Stimulated activated effector memory CD8-positive, alpha-beta T cell treated with anti-CD3 and anti-CD28 coated beads, Interleukin-12 subunit alpha, Interleukin-12 subunit beta, amount 100 ng/mL, for 72 hours (primary cell): ENCODE results near the gene ALX4.

Source experiments
- ATAC-seq: fragments of 150-1000 bp; cut with Tn5 transposase; 2 replicates; pipeline ENCODE4 v1.10.0; 2021
- DNase-seq, 2 donors: peaks; one replicate each; pipeline ENCODE4 v3.0.0; 2021 to 2022; ENCODE audit warnings: low spot score in 2 of 2
- H3K27ac Mint-ChIP-seq: one replicate; pipeline ENCODE4 v1.8.0; 2022; ENCODE audit warnings: mild to moderate bottlenecking, mixed read lengths
- H3K36me3 Mint-ChIP-seq: one replicate; pipeline ENCODE4 v1.8.0; 2022; ENCODE audit warnings: mild to moderate bottlenecking, mixed read lengths
- H3K4me1 Mint-ChIP-seq: one replicate; pipeline ENCODE4 v1.8.0; 2022; ENCODE audit warnings: mixed read lengths
- H3K4me3 Mint-ChIP-seq: one replicate; pipeline ENCODE4 v1.8.0; 2022; ENCODE audit warnings: mild to moderate bottlenecking, mixed read lengths
- H3K9me3 Mint-ChIP-seq: one replicate; pipeline ENCODE4 v1.8.0; 2022; ENCODE audit warnings: mixed read lengths

The ALX4 gene

GRCh38 chr11:44312876-44313275, 2.9 kb upstream of the ALX4 start:
- no peak for ATAC-seq
- H3K9me3 Mint-ChIP-seq, result no peaks in the 10 kb centered on the region

GRCh38 chr11:44311339-44312261, 1.7 kb upstream of the ALX4 start:
- DNase-seq, result no peak
- H3K4me1 Mint-ChIP-seq, result peaks cover 16% of the 10 kb centered on the region
- H3K9me3 Mint-ChIP-seq, result no peaks in the 10 kb centered on the region
- H3K27ac Mint-ChIP-seq, result no peak overlapping the region
- ATAC-seq, result no peak
- no peak overlapping the region for H3K4me3 Mint-ChIP-seq
- H3K36me3 Mint-ChIP-seq, result no peaks in the 10 kb centered on the region

More at GRCh38 chr11:44312876-44313275, 2.9 kb upstream of the ALX4 start:
- Mint-ChIP-seq H3K36me3 (no peaks in the 10 kb centered on the region), H3K27ac (no peak overlapping the region), H3K4me3 (no peak overlapping the region), H3K4me1 (peaks cover 18% of the 10 kb centered on the region)
- DNase-seq, result no peak

- DNase-seq (no peak), ATAC-seq (no peak)
- H3K36me3 Mint-ChIP-seq, result no peaks in the 10 kb centered on the region
- H3K4me1 Mint-ChIP-seq, result peaks cover 20% of the 10 kb centered on the region
- no peak overlapping the region for H3K27ac Mint-ChIP-seq
- H3K4me3 Mint-ChIP-seq, result peak overlapping the region; percentile 27
- H3K9me3 Mint-ChIP-seq, result no peaks in the 10 kb centered on the region
These were observed 729 bp upstream of the ALX4 start for GRCh38 chr11:44310463-44311272.

GRCh38 chr11:44310206-44310462, 195 bp upstream of the ALX4 start:
- no peaks in the 10 kb centered on the region for H3K9me3 Mint-ChIP-seq
- H3K4me1 Mint-ChIP-seq, result peaks cover 20% of the 10 kb centered on the region
- H3K36me3 Mint-ChIP-seq, result peaks cover 2% of the 10 kb centered on the region
- ATAC-seq, result no peak
- H3K27ac Mint-ChIP-seq, result no peak overlapping the region
- DNase-seq, result no peak
- H3K4me3 Mint-ChIP-seq, result peak overlapping the region; percentile 27

GRCh38 chr11:44308923-44309477, 939 bp downstream of the ALX4 start:
- no peak for DNase-seq
- H3K9me3 Mint-ChIP-seq, result no peaks in the 10 kb centered on the region
- no peak overlapping the region for H3K27ac Mint-ChIP-seq
- peak overlapping the region; percentile 27 for H3K4me3 Mint-ChIP-seq
- ATAC-seq, result no peak
- H3K4me1 Mint-ChIP-seq, result peaks cover 29% of the 10 kb centered on the region
- peaks cover 8% of the 10 kb centered on the region for H3K36me3 Mint-ChIP-seq

GRCh38 chr11:44308256-44308922, 1.6 kb downstream of the ALX4 start:
- Mint-ChIP-seq H3K9me3 (no peaks in the 10 kb centered on the region), H3K4me3 (no peak overlapping the region), H3K4me1 (peaks cover 35% of the 10 kb centered on the region), H3K36me3 (peaks cover 8% of the 10 kb centered on the region), H3K27ac (no peak overlapping the region)
- DNase-seq (no peak), ATAC-seq (no peak)

GRCh38 chr11:44307340-44308099, 2.4 kb downstream of the ALX4 start:
- ATAC-seq (no peak), DNase-seq (no peak)
- Mint-ChIP-seq H3K4me1 (peaks cover 36% of the 10 kb centered on the region), H3K9me3 (no peaks in the 10 kb centered on the region), H3K36me3 (peaks cover 8% of the 10 kb centered on the region), H3K27ac (no peak overlapping the region), H3K4me3 (no peak overlapping the region)

- H3K36me3 Mint-ChIP-seq, result peaks cover 8% of the 10 kb centered on the region
- H3K27ac Mint-ChIP-seq, result no peak overlapping the region
- H3K4me1 Mint-ChIP-seq, result peaks cover 36% of the 10 kb centered on the region
- no peak for DNase-seq
- H3K4me3 Mint-ChIP-seq, result peak overlapping the region; percentile 86
- no peaks in the 10 kb centered on the region for H3K9me3 Mint-ChIP-seq
- no peak for ATAC-seq
These were observed 3.1 kb downstream of the ALX4 start for GRCh38 chr11:44306918-44307244.

GRCh38 chr11:44306052-44306917, 3.7 kb downstream of the ALX4 start:
- H3K4me3 Mint-ChIP-seq, result peak overlapping the region; percentile 86
- H3K9me3 Mint-ChIP-seq, result no peaks in the 10 kb centered on the region
- peaks cover 8% of the 10 kb centered on the region for H3K36me3 Mint-ChIP-seq
- ATAC-seq (peak; percentile 4), DNase-seq (no peak)
- peaks cover 36% of the 10 kb centered on the region for H3K4me1 Mint-ChIP-seq
- peak overlapping the region; percentile 12 for H3K27ac Mint-ChIP-seq

- peak in 1 of 2 donors; percentile 64 for DNase-seq
- H3K27ac Mint-ChIP-seq, result peak overlapping the region; percentile 12
- H3K4me1 Mint-ChIP-seq, result peaks cover 36% of the 10 kb centered on the region
- H3K4me3 Mint-ChIP-seq, result peak overlapping the region; percentile 86
- ATAC-seq, result peak; percentile 38
- H3K9me3 Mint-ChIP-seq, result no peaks in the 10 kb centered on the region
- peaks cover 8% of the 10 kb centered on the region for H3K36me3 Mint-ChIP-seq
These were observed 4.4 kb downstream of the ALX4 start for GRCh38 chr11:44305470-44306051.

- DNase-seq, result no peak
- peaks cover 36% of the 10 kb centered on the region for H3K4me1 Mint-ChIP-seq
- H3K9me3 Mint-ChIP-seq, result no peaks in the 10 kb centered on the region
- peaks cover 8% of the 10 kb centered on the region for H3K36me3 Mint-ChIP-seq
- H3K4me3 Mint-ChIP-seq, result peak overlapping the region; percentile 86
- no peak overlapping the region for H3K27ac Mint-ChIP-seq
- ATAC-seq, result no peak
These were observed 4.9 kb downstream of the ALX4 start for GRCh38 chr11:44305026-44305469.

- Mint-ChIP-seq H3K4me3 (peak overlapping the region; percentile 86), H3K36me3 (peaks cover 8% of the 10 kb centered on the region), H3K27ac (no peak overlapping the region), H3K9me3 (no peaks in the 10 kb centered on the region), H3K4me1 (peaks cover 36% of the 10 kb centered on the region)
- ATAC-seq, result no peak
- DNase-seq, result no peak
These were observed 5.6 kb downstream of the ALX4 start for GRCh38 chr11:44304091-44305025.
